SJCRH30 (cell line): ENCODE data around the gene CDH1. TPM values are rescaled to one million over a fixed set of nuclear protein-coding genes. Genes with fewer than 3 reads are reported as not detected.
A peak's percentile ranks its signal among the peaks of the same experiment; 100 is the strongest.
"Not testable (repeated sequence)": the region's sequence is repeated elsewhere in the genome, so short reads cannot be mapped to it uniquely, and the experiment has no call there.

Experiments used
- DNase-seq, 2 experiments: peaks; one replicate each; pipeline ENCODE4 v3.0.0-alpha.2; 2015 to 2020
- H3K27ac ChIP-seq: fragments of 250-450 bp; sonication (Bioruptor Pico); 2 replicates; pipeline ENCODE4 v1.5.1; 2020; ENCODE audit warnings: mild to moderate bottlenecking, moderate library complexity
- H3K27me3 ChIP-seq: fragments of 250-450 bp; sonication (Bioruptor Pico); 2 replicates; pipeline ENCODE4 v1.5.1; 2020; ENCODE audit warnings: mild to moderate bottlenecking, moderate library complexity
- H3K36me3 ChIP-seq: fragments of 250-450 bp; sonication (Bioruptor Pico); 2 replicates; pipeline ENCODE4 v1.5.1; 2020; ENCODE audit warnings: mild to moderate bottlenecking, moderate library complexity
- H3K4me1 ChIP-seq: fragments of 250-450 bp; sonication (Bioruptor Pico); 2 replicates; pipeline ENCODE4 v1.5.1; 2020; ENCODE audit warnings: mild to moderate bottlenecking, moderate library complexity
- H3K4me3 ChIP-seq: fragments of 250-450 bp; sonication (Bioruptor Pico); 2 replicates; pipeline ENCODE4 v1.5.1; 2020; ENCODE audit warnings: mild to moderate bottlenecking, moderate library complexity
- H3K9me3 ChIP-seq: fragments of 250-450 bp; sonication (Bioruptor Pico); replicated peaks from 2 replicates; pipeline ENCODE4 v1.5.1; 2020; ENCODE audit warnings: mild to moderate bottlenecking, moderate library complexity
- total RNA-seq: library from RNA; depleted of rRNA; stranded (reverse); fragments of >200 nt; shearing (Covaris generic); gene quantifications from 2 replicates; pipeline ENCODE4 v1.2.3, GENCODE V29; 2014

Gene CDH1
- total RNA-seq, 1 experiment from 2014 or later: not detected

- no peaks in the 10 kb centered on the region for H3K36me3 ChIP-seq
- peaks cover 21% of the 10 kb centered on the region for H3K4me1 ChIP-seq
- H3K9me3 ChIP-seq: no peaks in the 10 kb centered on the region
- no peak overlapping the region for H3K4me3 ChIP-seq
- no peaks in the 10 kb centered on the region for H3K27me3 ChIP-seq
- DNase-seq: no peak
- no peak overlapping the region for H3K27ac ChIP-seq
Measured at GRCh38 chr16:68784721-68785120, 47.6 kb downstream of the CDH1 start.

- Histone ChIP-seq H3K9me3 (no peaks in the 10 kb centered on the region), H3K27me3 (no peaks in the 10 kb centered on the region), H3K4me1 (peaks cover 27% of the 10 kb centered on the region), H3K4me3 (no peak overlapping the region), H3K36me3 (no peaks in the 10 kb centered on the region), H3K27ac (no peak overlapping the region)
- no peak for DNase-seq
Measured at GRCh38 chr16:68785715-68786114, 48.6 kb downstream of the CDH1 start.

DNA sequence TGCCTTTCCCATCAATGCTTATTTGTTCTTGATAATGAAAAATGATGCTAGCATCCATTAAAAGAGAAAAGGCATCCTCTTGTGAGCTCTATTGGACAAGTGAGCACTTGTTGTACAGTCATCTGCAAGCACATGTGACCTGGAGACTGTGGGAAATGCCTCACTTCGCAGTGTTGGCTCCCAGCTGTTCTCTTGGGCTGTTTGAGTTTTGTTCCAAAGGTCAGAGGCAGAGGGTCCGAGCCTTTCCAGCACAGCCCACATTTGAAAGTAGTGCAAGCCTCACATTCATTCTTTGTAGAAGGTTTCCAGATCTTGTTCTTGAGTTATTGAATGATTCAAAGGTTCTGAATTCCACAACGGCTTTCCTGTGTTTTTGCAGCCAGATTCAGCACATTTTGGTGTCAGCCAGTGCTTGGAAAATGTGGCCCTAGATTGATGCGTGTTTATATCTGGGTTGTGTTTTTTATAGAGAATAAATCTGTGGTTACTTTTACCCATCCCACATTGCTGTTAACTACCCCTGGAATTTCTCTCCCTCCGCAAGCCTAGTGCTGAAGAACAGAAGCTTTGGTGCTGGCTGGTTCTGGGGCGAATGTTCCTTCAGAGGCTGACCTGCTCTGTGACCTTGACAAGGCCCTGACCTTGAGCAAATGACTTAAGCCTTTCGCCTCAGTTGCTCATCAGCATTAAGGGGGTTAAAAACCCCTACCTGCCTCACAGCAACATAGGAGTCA lies 49.8 kb downstream of the CDH1 start:
- Histone ChIP-seq H3K9me3 (no peaks in the 10 kb centered on the region), H3K36me3 (no peaks in the 10 kb centered on the region), H3K4me1 (peaks cover 33% of the 10 kb centered on the region), H3K4me3 (no peak overlapping the region), H3K27me3 (no peaks in the 10 kb centered on the region), H3K27ac (peak overlapping the region; percentile 85)
- peak; percentile 78 to 90 for DNase-seq

DNA sequence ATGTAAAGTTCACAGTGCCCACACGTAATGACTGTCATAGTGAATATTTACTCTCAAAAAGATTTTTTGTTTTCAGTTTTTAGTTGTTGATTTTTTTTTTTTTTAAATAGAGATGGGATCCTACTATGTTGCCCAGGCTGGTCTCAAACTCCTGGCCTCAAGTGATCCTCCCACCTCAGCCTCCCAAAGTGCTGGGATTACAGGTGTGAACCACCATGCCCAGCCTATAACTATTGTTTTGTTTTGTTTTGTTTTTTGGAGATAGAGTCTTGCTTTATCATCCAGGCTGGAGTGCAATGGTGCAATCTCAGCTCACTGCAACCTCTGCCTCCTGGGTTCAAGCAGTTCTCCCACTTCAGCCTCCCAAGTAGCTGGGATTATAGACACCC lies 50.3 kb downstream of the CDH1 start:
- H3K4me3 ChIP-seq, H3K27me3 ChIP-seq, H3K36me3 ChIP-seq, H3K9me3 ChIP-seq, DNase-seq: not testable (repeated sequence)
- Histone ChIP-seq H3K4me1 (peaks cover 35% of the 10 kb centered on the region), H3K27ac (peak overlapping the region; percentile 85)

DNA sequence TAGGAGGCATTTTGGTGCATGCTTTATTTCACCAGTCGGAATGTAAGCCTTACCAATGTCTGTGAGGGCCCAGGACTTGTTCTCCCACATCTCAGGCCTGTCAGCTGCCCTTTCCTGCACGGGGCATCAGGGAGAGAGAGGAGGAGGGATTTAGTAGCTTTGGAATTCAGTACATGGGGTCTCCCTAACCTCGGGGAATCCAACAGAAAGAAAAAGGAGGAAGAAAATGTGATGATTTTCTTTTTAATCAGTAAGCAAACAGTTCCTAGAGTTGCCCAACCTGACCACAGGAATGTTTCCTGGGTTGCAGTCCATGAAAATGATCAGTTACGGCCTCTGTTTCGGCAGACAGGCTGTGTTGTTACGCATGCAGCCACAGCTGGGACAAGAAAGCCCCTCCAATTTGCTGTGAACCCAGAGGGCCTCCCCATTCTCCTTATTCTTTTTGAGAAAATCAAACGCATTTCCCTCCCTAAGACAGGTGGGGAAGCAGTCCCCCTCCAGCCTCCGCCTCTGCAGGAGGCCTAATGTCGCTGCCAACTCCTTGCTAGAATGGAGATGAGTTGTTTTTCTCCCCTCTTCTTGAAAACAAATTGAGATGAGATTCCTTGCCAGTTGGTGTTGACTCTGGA lies 53.2 kb downstream of the CDH1 start:
- Histone ChIP-seq H3K4me1 (peaks cover 44% of the 10 kb centered on the region), H3K27me3 (no peaks in the 10 kb centered on the region), H3K9me3 (no peaks in the 10 kb centered on the region), H3K4me3 (peak overlapping the region; percentile 9; the same call in 1 of the 2 replicates), H3K27ac (peak overlapping the region; percentile 94), H3K36me3 (no peaks in the 10 kb centered on the region)
- peak; percentile 80 to 85 for DNase-seq

DNA sequence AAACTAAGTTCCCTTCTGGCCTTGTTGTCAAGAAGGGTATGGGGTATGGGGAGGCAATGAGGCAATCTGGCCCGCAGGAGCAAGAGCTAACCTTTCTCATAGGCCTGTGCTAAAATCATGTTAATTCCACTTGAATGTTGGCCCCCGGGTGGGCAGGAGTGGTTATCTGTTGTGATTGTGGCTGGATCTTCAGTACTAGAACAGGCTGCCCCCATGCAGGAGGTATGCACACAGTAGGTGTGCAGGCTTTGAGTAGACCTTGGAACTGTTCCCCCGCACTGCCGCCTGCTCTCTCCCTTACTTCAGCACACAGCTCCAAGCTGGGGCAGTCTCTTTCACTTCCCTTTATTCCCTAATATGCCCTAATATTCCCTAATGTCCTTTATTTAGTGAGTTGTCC lies 53.9 kb downstream of the CDH1 start:
- H3K4me1 ChIP-seq: peaks cover 44% of the 10 kb centered on the region
- H3K36me3 ChIP-seq: no peaks in the 10 kb centered on the region
- no peaks in the 10 kb centered on the region for H3K27me3 ChIP-seq
- DNase-seq: no peak
- H3K27ac ChIP-seq: peak overlapping the region; percentile 94
- H3K4me3 ChIP-seq: no peak overlapping the region
- no peaks in the 10 kb centered on the region for H3K9me3 ChIP-seq

GRCh38 chr16:68792465-68793324 lies 55.6 kb downstream of the CDH1 start:
- H3K4me1 ChIP-seq: peaks cover 36% of the 10 kb centered on the region
- no peaks in the 10 kb centered on the region for H3K27me3 ChIP-seq
- H3K4me3 ChIP-seq: no peak overlapping the region
- no peaks in the 10 kb centered on the region for H3K36me3 ChIP-seq
- no peaks in the 10 kb centered on the region for H3K9me3 ChIP-seq
- DNase-seq: peak; percentile 85
- H3K27ac ChIP-seq: peak overlapping the region; percentile 94

GRCh38 chr16:68793401-68793857 lies 56.3 kb downstream of the CDH1 start:
- Histone ChIP-seq H3K4me1 (peaks cover 30% of the 10 kb centered on the region), H3K27ac (peak overlapping the region; percentile 94), H3K4me3 (no peak overlapping the region), H3K9me3 (no peaks in the 10 kb centered on the region), H3K27me3 (no peaks in the 10 kb centered on the region), H3K36me3 (no peaks in the 10 kb centered on the region)
- peak in 1 of 2 experiments; percentile 37 for DNase-seq

GRCh38 chr16:68798398-68798797 lies 61.3 kb downstream of the CDH1 start:
- DNase-seq: no peak
- no peaks in the 10 kb centered on the region for H3K9me3 ChIP-seq
- H3K4me3 ChIP-seq: no peak overlapping the region
- H3K27ac ChIP-seq: no peak overlapping the region
- H3K36me3 ChIP-seq: no peaks in the 10 kb centered on the region
- H3K27me3 ChIP-seq: no peaks in the 10 kb centered on the region
- peaks cover 7% of the 10 kb centered on the region for H3K4me1 ChIP-seq

DNA sequence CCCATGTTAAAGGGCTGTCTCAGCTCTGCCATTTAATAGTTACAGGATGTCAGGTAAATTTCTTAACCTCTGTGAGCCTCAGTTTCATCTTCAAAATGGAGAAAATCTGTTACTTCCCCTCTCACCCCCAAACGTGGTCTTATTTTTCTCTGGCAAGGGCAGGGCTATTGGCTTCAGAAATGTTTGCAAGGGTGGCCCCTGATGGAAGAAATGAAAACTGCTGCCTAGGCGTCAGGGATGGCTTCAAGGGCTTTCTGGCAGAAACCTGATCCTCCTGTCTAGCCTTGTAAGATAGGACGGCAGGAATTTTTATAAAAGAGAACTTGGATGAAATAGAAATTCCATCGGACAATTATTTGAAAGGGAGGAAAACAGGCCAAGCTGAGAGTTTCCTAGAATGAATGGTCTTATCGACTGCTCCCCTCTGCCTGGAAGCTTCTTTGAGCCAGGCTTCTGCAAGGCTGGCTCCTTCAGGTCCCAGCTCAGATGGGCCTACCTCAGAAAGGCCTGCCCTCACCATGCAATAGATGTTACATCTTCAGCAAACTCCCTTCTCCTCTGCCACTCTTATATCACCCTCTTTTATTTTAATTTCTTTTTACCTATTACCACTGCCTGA lies 63.3 kb downstream of the CDH1 start:
- H3K4me1 ChIP-seq: peaks cover 4% of the 10 kb centered on the region; the same call in 1 of the 2 replicates
- H3K9me3 ChIP-seq: no peaks in the 10 kb centered on the region
- DNase-seq: peak; percentile 63 to 82
- H3K36me3 ChIP-seq: no peaks in the 10 kb centered on the region
- no peak overlapping the region for H3K27ac ChIP-seq
- H3K4me3 ChIP-seq: no peak overlapping the region
- no peaks in the 10 kb centered on the region for H3K27me3 ChIP-seq

GRCh38 chr16:68802190-68802589 lies 65.1 kb downstream of the CDH1 start:
- H3K27ac ChIP-seq: no peak overlapping the region
- H3K4me1 ChIP-seq: peaks cover 4% of the 10 kb centered on the region; the same call in 1 of the 2 replicates
- no peaks in the 10 kb centered on the region for H3K36me3 ChIP-seq
- DNase-seq: no peak
- no peaks in the 10 kb centered on the region for H3K27me3 ChIP-seq
- no peak overlapping the region for H3K4me3 ChIP-seq
- no peaks in the 10 kb centered on the region for H3K9me3 ChIP-seq

DNA sequence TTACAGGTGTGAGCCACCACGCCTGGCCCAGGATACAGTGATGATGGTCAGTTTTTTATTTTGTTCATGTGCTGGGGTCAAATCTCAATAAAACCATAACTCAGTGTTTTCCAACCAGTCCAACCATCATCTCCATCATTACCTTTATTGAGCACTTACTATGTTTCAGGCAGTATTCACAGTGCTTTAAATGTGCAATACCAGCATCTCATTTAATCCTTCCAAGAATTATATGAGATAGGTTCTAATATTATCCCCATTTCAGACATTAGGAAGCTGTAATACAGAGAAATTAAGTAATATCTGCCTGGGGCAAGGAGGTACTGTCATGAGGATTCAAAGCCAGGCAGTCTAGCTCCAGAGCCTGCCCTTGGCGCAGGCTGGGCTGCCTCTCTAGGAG lies 69.3 kb downstream of the CDH1 start:
- Histone ChIP-seq H3K4me1 (peaks cover 2% of the 10 kb centered on the region; the same call in 1 of the 2 replicates), H3K27ac (no peak overlapping the region), H3K27me3 (no peaks in the 10 kb centered on the region), H3K4me3 (no peak overlapping the region), H3K36me3 (no peaks in the 10 kb centered on the region), H3K9me3 (no peaks in the 10 kb centered on the region)
- no peak for DNase-seq

DNA sequence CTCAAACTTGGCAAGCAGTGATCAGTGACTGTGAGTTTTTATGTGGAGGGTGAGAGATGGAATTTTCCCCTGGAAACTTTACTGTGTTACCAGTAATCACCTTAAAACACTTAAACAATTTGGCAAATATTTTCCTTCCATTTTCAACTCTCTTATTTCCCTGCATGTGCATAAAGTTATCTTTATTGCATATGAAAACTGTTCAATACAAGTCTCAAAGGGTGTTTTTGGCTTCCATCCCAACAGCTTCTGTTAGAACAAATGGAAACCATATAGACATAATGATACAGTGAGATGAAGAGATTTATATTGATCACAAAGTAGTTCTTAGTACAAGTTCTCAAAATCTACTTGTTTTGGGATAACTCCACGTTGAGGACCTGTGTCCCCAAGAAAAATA lies 69.9 kb downstream of the CDH1 start:
- DNase-seq: no peak
- Histone ChIP-seq H3K4me3 (no peak overlapping the region), H3K36me3 (no peaks in the 10 kb centered on the region), H3K9me3 (no peaks in the 10 kb centered on the region), H3K27me3 (no peaks in the 10 kb centered on the region), H3K27ac (no peak overlapping the region), H3K4me1 (peaks cover 7% of the 10 kb centered on the region; the same call in 1 of the 2 replicates)

GRCh38 chr16:68814516-68814915 lies 77.4 kb downstream of the CDH1 start:
- Histone ChIP-seq H3K9me3 (no peaks in the 10 kb centered on the region), H3K27ac (no peak overlapping the region), H3K27me3 (no peaks in the 10 kb centered on the region), H3K36me3 (no peaks in the 10 kb centered on the region), H3K4me1 (peaks cover 13% of the 10 kb centered on the region), H3K4me3 (no peak overlapping the region)
- DNase-seq: no peak
